Lower leg skin (tissue), 3 donors: Measurements from ENCODE around the gene SLC25A27.

Source experiments
- POLR2A ChIP-seq, 2 donors: fragments of 450-650 bp; IDR thresholded peaks; one replicate each; pipeline ENCODE4 v1.6.1; 2016 to 2017; ENCODE audit warnings: antibody characterized with exemption in 2 of 2, mild to moderate bottlenecking in 1 of 2, moderate library complexity in 1 of 2
- TF ChIP-seq, protein P1 (sequence below), 3 donors: fragments of 450-650 bp; IDR thresholded peaks; one replicate each; pipeline ENCODE4 v1.5.1; 2016; ENCODE audit warnings: antibody characterized with exemption in 3 of 3, mild to moderate bottlenecking in 3 of 3, moderate library complexity in 2 of 3

DNA sequence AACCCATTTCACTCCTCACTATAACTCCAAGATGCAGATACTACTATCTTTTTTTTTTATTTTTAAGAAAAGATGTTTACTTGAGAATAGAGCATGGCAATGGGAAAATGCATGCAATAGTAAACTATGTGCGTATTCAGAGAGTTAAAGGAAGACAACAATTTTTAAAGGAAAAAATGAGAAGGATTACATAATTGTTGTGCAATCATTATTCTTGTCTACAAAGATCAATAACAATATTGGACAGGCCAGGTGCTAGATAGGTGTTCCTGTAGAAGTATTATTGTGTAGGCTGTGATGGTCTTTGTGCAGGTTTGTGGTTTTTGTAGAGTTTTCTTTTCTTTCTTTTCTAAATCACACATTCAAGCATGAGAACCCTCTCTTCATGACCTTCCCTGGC lies 20.7 kb upstream of the SLC25A27 start:
- TF ChIP-seq, protein P1, sequence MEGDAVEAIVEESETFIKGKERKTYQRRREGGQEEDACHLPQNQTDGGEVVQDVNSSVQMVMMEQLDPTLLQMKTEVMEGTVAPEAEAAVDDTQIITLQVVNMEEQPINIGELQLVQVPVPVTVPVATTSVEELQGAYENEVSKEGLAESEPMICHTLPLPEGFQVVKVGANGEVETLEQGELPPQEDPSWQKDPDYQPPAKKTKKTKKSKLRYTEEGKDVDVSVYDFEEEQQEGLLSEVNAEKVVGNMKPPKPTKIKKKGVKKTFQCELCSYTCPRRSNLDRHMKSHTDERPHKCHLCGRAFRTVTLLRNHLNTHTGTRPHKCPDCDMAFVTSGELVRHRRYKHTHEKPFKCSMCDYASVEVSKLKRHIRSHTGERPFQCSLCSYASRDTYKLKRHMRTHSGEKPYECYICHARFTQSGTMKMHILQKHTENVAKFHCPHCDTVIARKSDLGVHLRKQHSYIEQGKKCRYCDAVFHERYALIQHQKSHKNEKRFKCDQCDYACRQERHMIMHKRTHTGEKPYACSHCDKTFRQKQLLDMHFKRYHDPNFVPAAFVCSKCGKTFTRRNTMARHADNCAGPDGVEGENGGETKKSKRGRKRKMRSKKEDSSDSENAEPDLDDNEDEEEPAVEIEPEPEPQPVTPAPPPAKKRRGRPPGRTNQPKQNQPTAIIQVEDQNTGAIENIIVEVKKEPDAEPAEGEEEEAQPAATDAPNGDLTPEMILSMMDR (IDR thresholded peaks at IDR 0.05) = no peak
- TF ChIP-seq POLR2A (IDR thresholded peaks at IDR 0.05) = no peak
